GM18951 (cell line): ENCODE data around the gene SUMF1.

Experiments used
- POLR2A ChIP-seq: IDR thresholded peaks from 4 replicates; pipeline ENCODE4 v1.6.1; 2011; ENCODE audit warnings: mild to moderate bottlenecking; ENCODE audit not compliant: insufficient read length, insufficient read depth; ENCODE audit errors: extremely low read depth
- in situ Hi-C: fragments of 300-500 bp; cut with MboI; formaldehyde crosslinking; loops from one replicate; pipeline ENCODE4 v1.12.0; 2022; ENCODE audit warnings: low sequenced_read_pairs, mixed read lengths, inconsistent platforms; ENCODE audit not compliant: unreplicated experiment

SUMF1 gene

GRCh38 chr3:4426782-4427344 lies 40.2 kb downstream of the SUMF1 start:
- TF ChIP-seq POLR2A = no peak
- in situ Hi-C loops = no loop called here

GRCh38 chr3:4426261-4426781 lies 40.7 kb downstream of the SUMF1 start:
- TF ChIP-seq POLR2A = no peak
- in situ Hi-C loops = no loop called here

DNA sequence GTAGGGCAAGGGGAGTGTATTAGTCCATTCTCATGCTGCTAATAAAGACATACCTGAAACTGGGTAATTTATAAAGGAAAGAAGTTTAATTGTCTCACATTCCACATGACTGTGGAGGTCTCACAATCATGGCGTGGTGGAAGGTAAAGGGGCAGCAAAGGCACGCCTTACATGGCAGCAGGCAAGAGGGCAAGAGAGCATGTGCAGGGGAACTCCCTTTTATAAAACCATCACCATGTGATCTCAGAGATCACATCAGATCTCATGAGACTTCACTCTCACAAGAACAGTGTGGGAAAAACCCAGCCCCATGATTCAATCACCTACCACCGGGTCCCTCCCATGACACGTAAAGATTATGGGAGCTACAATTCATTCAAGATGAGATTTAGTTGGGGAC lies 41.4 kb downstream of the SUMF1 start:
- TF ChIP-seq POLR2A = no peak
- in situ Hi-C loops = no loop called here

DNA sequence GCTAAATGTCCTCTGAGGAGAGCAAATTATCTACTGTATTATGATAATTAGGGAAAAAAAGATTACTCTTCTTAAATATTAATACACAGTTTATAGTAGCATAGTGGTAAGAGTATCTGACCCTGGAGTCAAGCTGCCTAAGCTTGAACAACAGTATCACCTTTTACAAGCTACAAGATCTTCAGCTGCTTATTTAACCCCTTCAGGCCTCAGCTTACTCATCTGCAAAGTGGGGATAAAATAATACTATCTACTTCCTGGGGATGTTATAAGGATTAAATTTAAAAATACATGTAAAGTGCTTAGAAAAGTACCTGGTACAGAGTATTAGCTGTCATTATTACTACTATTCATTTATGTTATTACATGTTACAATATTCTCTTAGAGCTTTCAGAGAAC lies 42.0 kb downstream of the SUMF1 start:
- in situ Hi-C loops = no loop called here
- TF ChIP-seq POLR2A = no peak

GRCh38 chr3:4421121-4421520 lies 45.9 kb downstream of the SUMF1 start:
- in situ Hi-C loops = no loop called here
- TF ChIP-seq POLR2A = no peak

- in situ Hi-C loops = no loop called here
- TF ChIP-seq POLR2A = no peak
Measured at GRCh38 chr3:4419920-4420319, 47.1 kb downstream of the SUMF1 start.

GRCh38 chr3:4419386-4419785 lies 47.7 kb downstream of the SUMF1 start:
- no peak for TF ChIP-seq POLR2A
- in situ Hi-C loops = no loop called here

DNA sequence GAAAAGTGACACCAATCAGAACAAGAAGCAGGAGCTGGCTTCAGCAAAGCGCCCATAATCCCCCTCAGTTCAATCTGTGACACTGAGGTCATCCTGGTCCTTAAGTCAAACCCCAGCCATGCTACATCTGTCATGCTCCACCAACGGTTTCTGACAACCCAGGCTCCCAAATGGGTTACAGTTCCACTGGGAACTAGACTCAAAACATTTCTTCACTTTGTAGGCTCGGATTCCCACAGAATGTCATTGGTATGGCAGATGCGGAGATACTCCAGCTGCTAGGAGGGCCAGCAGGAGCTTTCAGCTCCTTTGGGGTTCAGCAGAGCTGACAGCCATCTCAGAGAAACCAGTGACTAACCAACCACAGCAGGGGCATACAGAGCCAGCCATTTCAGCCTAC lies 48.9 kb downstream of the SUMF1 start:
- in situ Hi-C loops = no loop called here
- no peak for TF ChIP-seq POLR2A

DNA sequence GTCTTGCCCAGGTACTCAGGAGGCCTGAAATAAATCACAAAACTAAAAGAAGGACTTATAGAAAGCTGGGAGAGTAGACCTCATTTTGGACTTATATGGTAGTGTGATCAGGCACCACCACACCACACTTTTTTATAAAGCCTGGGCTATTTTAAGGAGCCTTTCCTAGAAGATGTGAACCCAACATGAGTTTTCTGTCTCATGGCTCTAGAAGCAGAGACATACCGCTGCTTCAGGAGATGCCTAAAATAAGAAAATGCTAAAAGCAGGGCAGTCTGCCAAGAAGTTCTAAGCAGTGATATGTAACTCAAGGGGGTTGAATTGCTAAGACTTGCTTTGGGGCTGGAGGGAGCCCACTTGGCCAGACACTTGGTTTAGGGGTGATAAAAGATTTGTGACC lies 49.6 kb downstream of the SUMF1 start:
- TF ChIP-seq POLR2A = no peak
- in situ Hi-C loops = no loop called here

GRCh38 chr3:4416961-4417360 lies 50.1 kb downstream of the SUMF1 start:
- TF ChIP-seq POLR2A = no peak
- in situ Hi-C loops = no loop called here

- in situ Hi-C loops = no loop called here
- TF ChIP-seq POLR2A = no peak
Measured at GRCh38 chr3:4416427-4416945, 50.6 kb downstream of the SUMF1 start.

DNA sequence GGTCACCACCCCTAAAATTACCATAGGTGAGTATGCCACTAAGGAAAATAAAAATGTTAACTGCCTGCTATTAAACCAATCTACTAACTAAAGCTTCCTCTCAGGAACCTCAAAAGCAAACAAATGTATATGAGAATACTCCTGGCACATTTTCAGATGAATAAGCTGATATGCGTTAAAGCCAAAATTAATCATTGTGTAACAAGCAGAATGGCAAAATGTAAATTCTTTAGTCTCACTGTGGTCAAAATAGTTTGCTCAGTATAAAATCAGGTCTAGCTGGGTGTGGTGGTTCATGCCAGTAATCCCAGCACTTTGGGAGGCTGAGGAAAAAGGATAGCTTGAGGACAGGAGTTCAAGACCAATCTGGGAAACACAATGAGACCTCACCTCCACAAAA lies 53.6 kb downstream of the SUMF1 start:
- no peak for TF ChIP-seq POLR2A
- in situ Hi-C loops = no loop called here

DNA sequence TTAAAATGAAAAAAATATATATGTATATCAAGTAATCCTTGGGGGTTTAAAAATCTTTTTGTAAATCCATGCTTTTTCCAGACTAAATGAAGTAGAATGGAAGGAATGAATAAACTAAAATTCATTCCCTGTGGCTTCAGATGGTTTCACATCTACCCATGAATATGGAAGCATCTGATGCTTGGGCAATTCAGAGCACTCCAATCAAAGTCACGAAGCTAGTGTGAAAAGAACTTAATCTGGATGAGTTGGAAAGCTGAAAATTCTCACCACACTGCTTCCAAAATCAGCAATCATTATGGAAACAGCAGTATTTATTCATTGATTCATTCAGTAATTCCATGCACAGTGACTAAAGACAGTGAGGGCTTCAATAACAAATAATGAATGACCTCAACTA lies 55.2 kb downstream of the SUMF1 start:
- TF ChIP-seq POLR2A = no peak
- in situ Hi-C loops = no loop called here

DNA sequence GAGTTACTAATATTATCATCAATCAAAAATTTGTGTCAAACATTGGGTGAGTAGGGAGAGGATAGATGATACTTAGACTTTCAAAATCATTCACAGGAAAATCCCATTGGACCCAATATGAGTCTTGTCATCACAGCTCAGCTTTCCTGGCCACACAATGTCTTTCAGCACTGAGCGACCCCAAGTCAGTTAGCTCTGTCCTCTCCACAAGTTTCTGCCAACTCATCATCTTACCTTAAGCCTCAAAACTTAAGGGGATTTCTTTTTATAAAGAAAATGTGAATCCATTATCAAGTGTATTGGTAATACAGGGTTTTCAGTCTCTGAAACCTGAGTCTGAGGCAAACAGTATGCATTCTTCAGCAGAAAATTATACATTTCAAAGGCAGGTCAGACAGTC lies 55.8 kb downstream of the SUMF1 start:
- TF ChIP-seq POLR2A = no peak
- in situ Hi-C loops = no loop called here

DNA sequence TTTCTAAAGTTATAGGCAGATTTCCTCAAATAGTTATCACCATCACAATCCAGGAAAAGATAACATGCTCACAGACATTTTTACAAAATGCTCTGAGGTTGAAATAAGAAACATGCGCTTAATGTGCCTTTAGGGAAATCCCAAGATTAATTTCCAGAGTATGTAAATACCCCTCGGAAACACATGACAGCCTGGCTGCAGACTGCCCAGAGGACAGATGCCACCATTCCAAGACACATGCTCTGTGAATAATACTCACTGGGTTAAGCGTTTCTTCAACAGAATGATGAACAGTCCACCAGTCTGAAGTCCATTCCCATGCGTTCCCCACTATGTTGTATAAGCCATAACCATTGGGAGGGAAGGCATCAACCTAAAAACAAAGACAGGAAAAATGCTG lies 56.5 kb downstream of the SUMF1 start:
- in situ Hi-C loops = no loop called here

More for the DNA sequence above, 56.5 kb downstream of the SUMF1 start:
- no peak for TF ChIP-seq POLR2A
